ENCODE measurements around the gene LMBR1.
A peak's percentile ranks its signal among the peaks of the same experiment; 100 is the strongest.
"Not testable (repeated sequence)": the region's sequence is repeated elsewhere in the genome, so short reads cannot be mapped to it uniquely, and the experiment has no call there.

Gene LMBR1

DNA sequence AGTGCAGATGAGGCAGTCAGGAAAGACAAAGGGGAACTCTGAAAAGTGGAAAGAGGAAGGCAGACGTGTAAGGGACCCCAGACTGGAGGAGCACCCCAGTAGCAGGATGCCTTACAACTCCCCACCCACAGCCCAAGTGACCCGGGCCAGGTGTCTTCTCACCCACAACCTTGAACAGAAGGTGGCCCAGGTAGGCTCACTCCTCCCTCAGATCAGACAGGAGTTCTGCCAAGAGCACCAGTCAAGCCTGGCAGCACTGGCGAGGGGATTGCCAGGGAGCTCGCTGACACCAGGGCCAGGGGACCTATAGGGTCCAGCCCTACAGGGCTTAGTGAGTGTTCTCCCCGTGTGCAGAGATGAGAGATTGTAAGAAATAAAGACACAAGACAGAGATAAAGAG, 27.1 kb upstream of the LMBR1 start:
- DNase-seq (ENCODE audit: insufficient read length, low spot score) (no peak), FAIRE-seq (no peak)
- no peak for TF ChIP-seq POLR2A (IDR thresholded peaks at IDR 0.05; ENCODE audit: low read depth, low read length)

DNA sequence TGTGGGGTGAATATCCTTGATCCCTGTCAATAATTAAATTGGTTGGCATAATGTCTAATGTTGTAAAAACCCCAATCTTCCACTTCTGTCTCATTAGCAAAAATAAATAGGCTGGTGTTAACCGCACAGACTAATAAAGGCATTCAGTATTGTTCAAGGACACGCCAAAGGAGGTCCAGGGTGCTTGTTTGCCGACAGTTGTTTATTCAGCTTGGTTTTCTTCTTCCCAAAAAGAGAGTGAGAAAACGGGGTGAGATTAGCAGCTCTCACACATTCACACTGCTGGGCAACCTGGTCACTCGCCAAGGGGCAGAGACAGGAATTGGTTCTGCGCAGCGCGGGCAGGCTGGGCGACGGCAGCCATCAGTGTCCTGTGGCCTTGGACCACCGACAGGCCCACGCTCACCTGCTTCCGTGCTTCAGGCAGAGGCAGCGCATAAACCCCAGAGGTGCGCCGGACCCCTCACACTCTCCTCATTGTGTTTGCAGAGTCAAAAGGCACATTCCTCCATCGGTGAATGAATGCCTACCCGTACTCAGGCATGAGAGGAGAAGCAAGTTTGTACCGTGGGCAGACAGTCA, 26.2 kb upstream of the LMBR1 start:
- TF ChIP-seq POLR2A (IDR thresholded peaks at IDR 0.05; ENCODE audit: low read depth, low read length): no peak
- FAIRE-seq (no peak), DNase-seq (ENCODE audit: insufficient read length, low spot score) (no peak)

DNA sequence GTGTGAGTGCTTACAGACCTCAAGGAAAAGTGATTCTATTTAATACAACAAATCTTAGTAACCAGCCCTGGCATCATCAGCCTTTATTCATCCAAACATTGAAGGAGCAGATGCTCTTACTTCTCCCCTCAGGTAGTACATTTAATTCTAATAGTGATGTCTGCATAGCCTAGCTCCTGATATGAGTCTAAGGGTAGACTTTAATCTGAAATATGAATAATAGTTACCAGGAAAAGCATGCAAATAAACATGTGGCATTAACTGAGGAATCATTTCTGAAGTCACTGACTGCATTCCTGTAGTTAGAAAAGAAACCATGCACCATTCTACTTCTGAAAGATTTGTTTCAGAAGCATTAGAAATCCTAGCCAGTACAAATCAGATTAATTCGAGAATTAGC, 25.7 kb upstream of the LMBR1 start:
- no peak for TF ChIP-seq POLR2A (IDR thresholded peaks at IDR 0.05; ENCODE audit: low read depth, low read length)
- FAIRE-seq: no peak
- DNase-seq (ENCODE audit: insufficient read length, low spot score): no peak

DNA sequence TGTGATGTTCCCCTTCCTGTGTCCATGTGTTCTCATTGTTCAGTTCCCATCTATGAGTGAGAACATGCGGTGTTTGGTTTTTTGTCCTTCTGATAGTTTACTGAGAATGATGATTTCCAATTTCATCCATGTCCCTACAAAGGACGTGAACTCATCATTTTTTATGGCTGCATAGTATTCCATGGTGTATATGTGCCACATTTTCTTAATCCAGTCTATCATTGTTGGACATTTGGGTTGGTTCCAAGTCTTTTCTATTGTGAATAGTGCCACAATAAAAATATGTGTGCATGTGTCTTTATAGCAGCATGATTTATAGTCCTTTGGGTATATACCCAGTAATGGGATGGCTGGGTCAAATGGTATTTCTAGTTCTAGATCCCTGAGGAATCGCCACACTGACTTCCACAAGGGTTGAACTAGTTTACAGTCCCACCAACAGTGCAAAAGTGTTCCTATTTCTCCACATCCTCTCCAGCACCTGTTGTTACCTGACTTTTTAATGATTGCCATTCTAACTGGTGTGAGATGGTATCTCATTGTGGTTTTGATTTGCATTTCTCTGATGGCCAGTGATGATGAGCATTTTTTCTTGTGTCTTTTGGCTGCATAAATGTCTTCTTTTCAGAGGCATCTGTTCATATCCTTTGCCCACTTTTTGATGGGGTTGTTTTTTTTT, 16.7 kb upstream of the LMBR1 start:
- DNase-seq (ENCODE audit: insufficient read length, low spot score); FAIRE-seq: not testable (repeated sequence)

DNA sequence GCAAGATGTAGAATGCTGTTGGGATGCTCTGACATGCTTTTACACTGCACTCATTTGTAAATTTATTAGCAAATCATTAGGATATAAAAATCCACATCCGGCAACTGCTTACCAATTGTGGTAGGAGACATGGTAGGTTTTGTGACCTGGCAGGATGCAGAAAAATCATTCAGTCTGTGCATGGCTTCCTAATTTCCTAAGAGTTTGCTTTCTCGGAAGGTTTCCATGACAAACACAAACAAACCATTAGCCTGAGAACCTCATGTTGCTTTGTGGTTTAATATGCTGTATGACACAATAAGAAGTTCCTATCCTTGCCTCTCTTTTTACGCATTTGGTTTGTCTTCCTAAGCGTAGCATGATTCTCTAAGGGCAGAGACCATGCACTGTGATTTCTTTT, 14.7 kb upstream of the LMBR1 start:
- TF ChIP-seq POLR2A (IDR thresholded peaks at IDR 0.05; ENCODE audit: low read depth, low read length): no peak
- FAIRE-seq (no peak), DNase-seq (ENCODE audit: insufficient read length, low spot score) (no peak)

DNA sequence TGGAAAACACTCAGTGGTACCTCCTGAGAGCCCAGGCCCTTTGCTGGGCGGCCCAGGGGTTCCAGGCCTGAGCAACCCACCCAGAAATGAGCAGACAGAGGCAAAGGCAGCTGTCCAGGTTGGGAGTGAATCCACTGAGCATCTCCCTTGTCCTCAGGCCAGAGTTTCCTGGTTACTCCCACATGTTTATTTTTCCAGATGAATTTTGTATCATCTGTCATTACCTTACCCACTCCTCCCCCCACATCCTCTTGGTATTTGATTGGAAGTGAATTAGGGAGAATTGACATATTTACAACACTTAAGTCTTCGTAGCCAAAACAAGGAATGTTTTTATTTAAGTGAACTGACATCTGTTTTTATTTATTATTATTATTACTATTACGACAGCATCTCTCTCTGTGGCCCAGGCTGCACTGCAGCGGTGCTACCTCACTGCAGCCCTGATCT, 13.2 kb upstream of the LMBR1 start:
- DNase-seq (ENCODE audit: insufficient read length, low spot score) (no peak), FAIRE-seq (no peak)
- no peak for TF ChIP-seq POLR2A (IDR thresholded peaks at IDR 0.05; ENCODE audit: low read depth, low read length)

DNA sequence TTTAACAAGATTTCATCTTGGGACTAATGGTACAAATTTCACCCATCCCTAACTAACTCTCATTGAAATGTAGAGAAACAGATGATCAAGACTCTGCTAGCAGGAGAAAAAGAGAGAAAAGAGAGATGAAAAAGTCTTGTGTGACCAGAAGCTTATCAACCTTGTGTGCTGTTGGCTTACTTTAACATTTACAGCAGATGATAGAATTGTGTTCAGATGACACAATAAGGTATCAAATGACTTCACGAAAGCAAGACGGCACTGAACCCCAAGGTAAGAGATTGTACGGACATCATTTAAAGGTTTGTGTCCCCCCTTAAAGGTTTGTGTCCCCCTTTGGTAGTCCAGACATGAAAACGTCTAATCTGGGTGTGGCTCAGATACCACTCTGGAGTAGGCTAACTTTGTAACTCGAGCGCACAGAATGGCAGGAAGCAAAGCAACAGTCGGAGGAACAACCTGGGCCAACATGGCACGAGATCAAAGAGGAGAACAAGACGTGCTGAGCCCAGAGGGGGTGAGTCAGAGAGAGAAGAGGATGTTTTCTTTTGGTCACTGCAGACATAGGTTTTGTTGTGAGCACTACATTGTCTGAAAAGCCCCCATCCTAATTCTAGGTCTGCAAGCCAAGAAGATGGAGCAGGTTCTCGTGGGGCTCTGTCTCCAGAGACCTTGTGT, 10.4 kb upstream of the LMBR1 start:
- no peak for FAIRE-seq
- DNase-seq (ENCODE audit: insufficient read length, low spot score): peak; percentile 46
- no peak for TF ChIP-seq POLR2A (IDR thresholded peaks at IDR 0.05; ENCODE audit: low read depth, low read length)

DNA sequence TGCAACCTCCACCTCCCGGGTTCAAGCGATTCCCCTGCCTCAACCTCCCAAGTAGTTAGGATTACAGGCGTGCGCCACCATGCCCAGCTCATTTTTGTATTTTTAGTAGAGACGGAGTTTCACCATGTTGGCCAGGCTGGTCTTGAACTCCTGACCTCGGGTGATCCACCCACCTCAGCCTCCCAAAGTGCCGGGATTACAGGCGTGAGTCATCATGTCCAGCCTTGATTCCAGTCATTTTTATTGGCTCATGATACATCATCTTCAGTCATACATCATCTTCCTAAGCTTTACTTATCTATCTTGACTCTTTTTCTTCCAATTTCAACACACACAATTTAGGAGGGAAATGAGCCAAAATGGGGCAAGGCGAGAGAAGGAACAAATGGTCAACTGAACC, 7.1 kb upstream of the LMBR1 start:
- not testable (repeated sequence) for FAIRE-seq; DNase-seq (ENCODE audit: insufficient read length, low spot score)

DNA sequence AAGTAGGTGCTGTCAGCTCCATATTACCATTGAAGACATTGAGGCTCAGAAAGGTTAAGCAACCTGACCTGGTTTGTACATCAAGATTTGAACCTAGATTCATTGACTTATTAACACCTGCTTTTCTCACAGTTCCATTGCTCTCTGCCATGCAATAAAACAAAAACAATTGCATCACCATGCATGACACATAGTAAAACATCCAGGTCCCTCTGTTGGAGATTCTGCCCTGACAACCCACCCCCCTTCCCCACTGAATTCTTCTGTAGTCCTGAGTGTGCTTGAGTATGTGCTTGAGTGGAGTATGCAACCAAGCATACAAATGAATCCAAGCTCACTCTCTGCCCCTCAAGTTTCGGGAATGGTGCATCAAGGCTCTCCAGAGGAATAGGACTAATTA, 6.0 kb upstream of the LMBR1 start:
- no peak for DNase-seq (ENCODE audit: insufficient read length, low spot score)
- TF ChIP-seq POLR2A (IDR thresholded peaks at IDR 0.05; ENCODE audit: low read depth, low read length): no peak
- no peak for FAIRE-seq

DNA sequence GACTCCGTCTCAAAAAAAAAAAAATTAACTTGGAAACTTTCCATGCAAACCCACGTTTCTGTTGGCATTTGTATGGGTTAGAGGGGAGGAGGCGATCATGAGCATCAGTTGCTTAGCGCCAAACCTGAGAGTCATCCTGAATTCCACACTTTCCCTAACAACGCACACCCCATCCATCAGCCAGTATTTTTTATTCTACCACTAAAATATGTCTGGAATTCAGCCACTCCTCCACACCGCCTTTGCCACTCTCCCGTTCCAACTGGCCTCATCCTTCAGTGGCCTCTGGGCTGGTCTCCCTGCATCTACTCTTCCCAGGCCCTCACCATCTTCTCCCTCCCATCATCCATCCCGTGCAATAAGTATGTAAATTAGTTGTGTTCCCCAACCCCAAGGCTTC, 4.7 kb upstream of the LMBR1 start:
- FAIRE-seq (peak; percentile 15), DNase-seq (ENCODE audit: insufficient read length, low spot score) (peak; percentile 75)
- no peak for TF ChIP-seq POLR2A (IDR thresholded peaks at IDR 0.05; ENCODE audit: low read depth, low read length)

DNA sequence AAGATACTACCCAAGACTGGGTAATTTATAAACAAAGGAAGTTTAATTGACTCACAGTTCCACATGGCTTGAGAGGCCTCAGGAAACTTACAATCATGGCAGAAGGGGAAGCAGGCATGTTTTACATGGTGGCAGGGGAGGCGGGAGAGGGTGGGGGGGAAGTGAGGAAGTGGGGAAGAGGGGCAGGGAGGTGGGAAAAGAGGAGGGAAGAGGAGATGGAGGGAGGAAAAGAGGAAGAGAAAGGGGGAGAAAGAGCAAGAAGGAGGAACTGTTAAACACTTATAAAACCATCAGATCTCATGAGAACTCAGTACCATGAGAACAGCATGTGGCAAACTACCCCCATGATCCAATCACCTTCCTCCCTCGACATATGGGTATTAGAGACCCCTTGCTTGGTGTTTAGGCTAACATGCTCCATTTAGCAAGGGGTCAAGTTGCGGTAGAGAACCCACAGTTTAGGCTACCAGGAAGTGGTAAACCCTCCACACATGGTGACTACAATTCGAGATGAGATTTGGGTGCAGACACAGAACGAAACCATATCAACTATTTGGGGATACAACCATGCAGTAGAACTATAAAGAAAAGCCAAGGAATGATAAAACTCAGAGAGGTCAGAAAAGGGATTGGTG, 3.5 kb upstream of the LMBR1 start:
- DNase-seq (ENCODE audit: insufficient read length, low spot score): no peak
- FAIRE-seq: no peak
- TF ChIP-seq POLR2A (IDR thresholded peaks at IDR 0.05; ENCODE audit: low read depth, low read length): no peak

DNA sequence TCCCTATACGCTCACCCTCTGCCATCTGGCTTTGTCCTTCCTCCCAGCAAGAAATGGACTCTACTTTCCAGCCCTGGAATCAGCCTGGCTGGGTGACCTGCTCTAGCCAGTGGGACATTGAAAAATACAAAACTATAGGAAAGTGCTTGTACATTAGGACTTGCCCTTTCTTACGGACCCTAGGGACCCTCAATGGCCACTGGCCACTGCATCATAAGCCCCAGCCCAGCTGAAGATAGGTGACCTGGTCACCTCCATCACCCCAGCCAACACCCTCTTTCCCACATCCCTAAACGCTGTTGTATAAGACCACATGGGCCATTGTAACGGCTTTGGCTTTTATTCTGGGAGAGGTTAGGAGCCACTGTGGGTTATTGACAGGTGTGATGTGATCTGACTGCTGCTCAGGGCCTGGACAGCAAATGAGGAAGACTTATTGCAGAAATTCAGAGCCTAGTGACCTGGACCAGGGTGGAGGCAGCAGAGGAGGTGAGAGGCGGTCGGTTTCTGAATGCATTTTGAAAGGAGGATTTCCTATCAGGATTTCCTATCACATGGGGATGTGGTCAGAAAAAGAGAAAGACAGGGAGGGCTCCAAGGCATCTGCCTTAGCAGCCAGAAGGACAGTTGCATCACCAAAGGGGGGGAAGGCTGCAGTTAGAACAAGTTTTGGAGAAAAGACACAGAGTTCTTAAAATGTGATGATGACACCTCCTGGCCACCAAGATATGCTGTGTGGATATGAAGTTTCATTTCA, 2.2 kb upstream of the LMBR1 start:
- FAIRE-seq (no peak), DNase-seq (ENCODE audit: insufficient read length, low spot score) (no peak)
- no peak for TF ChIP-seq POLR2A (IDR thresholded peaks at IDR 0.05; ENCODE audit: low read depth, low read length)

DNA sequence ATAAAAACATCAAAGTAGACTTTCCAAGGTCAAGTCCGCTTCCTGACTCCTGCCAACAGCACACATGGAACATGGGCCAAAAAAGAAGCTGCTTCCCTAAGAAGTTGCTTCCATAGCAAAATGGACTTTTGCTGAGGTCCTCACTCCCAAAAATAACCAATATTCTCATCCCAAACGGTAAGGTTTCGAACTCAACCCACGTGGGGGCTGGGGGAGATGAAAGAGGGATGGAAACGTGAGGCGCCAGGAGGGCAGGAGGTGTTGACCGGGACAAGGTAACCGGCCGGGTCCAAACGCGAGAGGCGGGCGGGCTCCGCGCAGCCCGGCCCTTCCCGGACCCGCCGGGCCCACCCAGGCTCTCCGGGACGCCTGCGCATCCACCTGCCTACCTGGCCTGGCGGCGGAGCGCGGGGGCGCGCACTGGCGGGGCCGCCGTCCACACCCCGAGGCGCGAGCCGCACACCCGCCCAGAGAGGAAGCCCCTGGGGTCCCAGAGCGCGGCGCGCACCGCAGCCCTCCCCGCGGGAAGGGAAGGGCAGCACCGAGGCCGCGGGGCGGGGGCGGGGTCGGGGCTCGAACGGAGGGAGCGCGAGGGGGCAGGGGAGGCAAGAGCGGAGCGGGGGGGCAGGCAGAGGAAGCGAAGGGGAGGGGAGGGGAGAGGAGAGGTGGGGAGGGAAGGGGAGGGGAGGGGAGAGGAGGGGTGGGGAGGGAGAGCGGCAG, 742 bp downstream of the LMBR1 start:
- no peak for DNase-seq (ENCODE audit: insufficient read length, low spot score)
- TF ChIP-seq POLR2A (IDR thresholded peaks at IDR 0.05; ENCODE audit: low read depth, low read length): no peak
- FAIRE-seq: no peak

Measured in H54 (cell line).